K562 (cell line): Measurements from ENCODE around the gene FIGLA. TPM values are rescaled to one million over a fixed set of nuclear protein-coding genes. Genes with fewer than 3 reads are reported as not detected.

ENCODE experiments used
- ATAC-seq: fragments of 200-7000 bp; cut with Tn5 transposase; 3 replicates; pipeline ENCODE4 v1.9.1; 2020; ENCODE audit warnings: moderate library complexity
- BruUV-seq: library from RNA; stranded (reverse); fragments of 400-500 nt; replicated peaks from 2 replicates; lab custom pipeline; 2021; lab: Mats Ljungman, UMichigan
- CTCF ChIA-PET: fragments of 300-600 bp; formaldehyde crosslinking; extraction: SDS; loops from one replicate; lab custom pipeline; 2021; ENCODE audit warnings: low intra/inter-chr PET ratio; lab: Yijun Ruan, JAX
- POLR2A ChIA-PET: fragments of 300-600, 350-650 bp; sonication (Branson Sonifier 250); formaldehyde crosslinking; extraction: SDS; loops from one replicate; lab custom pipeline; 2021; ENCODE audit warnings: antibody characterized with exemption, inconsistent platforms; lab: Yijun Ruan, JAX
- DNase-seq, 4 experiments: peaks; one replicate each; pipeline versions ENCODE4 v3.0.0 to v3.0.0-alpha.2; 2011 to 2018; ENCODE audit warnings: low spot score in 3 of 4, mixed read lengths in 3 of 4; ENCODE audit errors: extremely low read depth in 1 of 4
- FAIRE-seq: peaks from 2 replicates; lab custom pipeline; 2011; peaks lifted over from hg19 to GRCh38; lab: Jason Lieb, UNC
- H2AFZ ChIP-seq: 2 replicates; pipeline ENCODE4 v1.6.0; 2011; ENCODE audit warnings: low read depth, low read length, control low read depth, inconsistent platforms
- H3K27ac ChIP-seq: fragments of 200-600 bp; 3 replicates; pipeline ENCODE4 v1.8.0; 2011; ENCODE audit warnings: low read depth, mild to moderate bottlenecking, control low read depth, inconsistent platforms, low read length, moderate library complexity, mixed read lengths; ENCODE audit errors: extremely low read depth
- H3K27me3 ChIP-seq, 2 experiments: fragments of 300-600 bp in 1 of 2; 2 replicates in 1 of 2; 3 replicates in 1 of 2; pipeline versions ENCODE4 v1.6.0 to v1.8.0; 2011; ENCODE audit warnings: inconsistent platforms in 2 of 2, low read length in 2 of 2, mild to moderate bottlenecking in 1 of 2, mixed read lengths in 1 of 2, moderate library complexity in 1 of 2; ENCODE audit not compliant: control insufficient read depth in 2 of 2, insufficient read depth in 2 of 2
- H3K36me3 ChIP-seq: fragments of 300-600 bp; 3 replicates; pipeline ENCODE4 v1.8.0; 2011; ENCODE audit warnings: mild to moderate bottlenecking, low read length, inconsistent platforms; ENCODE audit not compliant: control insufficient read depth, insufficient read depth
- H3K4me1 ChIP-seq, 2 experiments: fragments of 200-600 bp in 1 of 2; replicated peaks in 1 of 2; 2 replicates in 1 of 2; 3 replicates in 1 of 2; pipeline versions ENCODE4 v1.5.1 to v1.8.0; 2011; ENCODE audit warnings: inconsistent platforms in 2 of 2, low read length in 2 of 2, mild to moderate bottlenecking in 1 of 2, mixed read lengths in 1 of 2, moderate library complexity in 1 of 2; ENCODE audit not compliant: control insufficient read depth in 2 of 2, insufficient read depth in 2 of 2
- H3K4me2 ChIP-seq: 2 replicates; pipeline ENCODE4 v1.6.1; 2011; ENCODE audit warnings: low read length, control low read depth, inconsistent platforms, mixed read lengths; ENCODE audit not compliant: insufficient read depth
- H3K4me3 ChIP-seq: fragments of 200-600 bp; sonication (generic), shearing (Covaris generic); 2 replicates; pipeline ENCODE4 v1.5.1; 2016; ENCODE audit warnings: control low read depth, inconsistent platforms
- H3K79me2 ChIP-seq: fragments of 200-600 bp; 3 replicates; pipeline ENCODE4 v1.8.0; 2011; ENCODE audit warnings: low read length, inconsistent platforms; ENCODE audit not compliant: control insufficient read depth, insufficient read depth
- H3K9ac ChIP-seq, 2 experiments: 2 replicates each; pipeline versions ENCODE4 v1.6.0 to v1.6.1; 2011; ENCODE audit warnings: low read depth in 2 of 2, low read length in 2 of 2, control low read depth in 1 of 2, inconsistent platforms in 1 of 2, mild to moderate bottlenecking in 1 of 2, mixed read lengths in 1 of 2; ENCODE audit not compliant: insufficient read depth in 1 of 2
- H3K9me1 ChIP-seq: one replicate; pipeline ENCODE4 v1.6.0; 2011; ENCODE audit warnings: inconsistent platforms, mild to moderate bottlenecking, low read length, moderate library complexity; ENCODE audit not compliant: control insufficient read depth, insufficient read depth
- H3K9me3 ChIP-seq: replicated peaks from 2 replicates; pipeline ENCODE4 v1.5.1; 2011; ENCODE audit warnings: low read depth, low read length, inconsistent platforms; ENCODE audit not compliant: control insufficient read depth, insufficient read depth
- H4K20me1 ChIP-seq: replicated peaks from 2 replicates; pipeline ENCODE4 v1.6.1; 2011; ENCODE audit warnings: low read length, inconsistent platforms, mixed read lengths; ENCODE audit not compliant: control insufficient read depth, insufficient read depth
- ARID1B ChIP-seq: fragments of 450-650 bp; IDR thresholded peaks from 2 replicates; pipeline ENCODE4 v1.6.1; 2016; ENCODE audit warnings: antibody characterized with exemption, mild to moderate bottlenecking, inconsistent platforms
- CBFA2T2 ChIP-seq: fragments of 450-650 bp; conservative IDR thresholded peaks from 2 replicates; pipeline ENCODE4 v1.6.1; 2017; ENCODE audit warnings: mild to moderate bottlenecking
- CBFA2T3 ChIP-seq: fragments of 450-650 bp; IDR thresholded peaks from 2 replicates; pipeline ENCODE4 v1.6.1; 2017
- HDAC1 ChIP-seq, 2 experiments: fragments of 450-650 bp; IDR thresholded peaks; 2 replicates each; pipeline ENCODE4 v1.6.1; 2016 to 2017; ENCODE audit warnings: inconsistent platforms in 1 of 2, mild to moderate bottlenecking in 1 of 2, moderate library complexity in 1 of 2
- MBD1 ChIP-seq: fragments of 250-450 bp; sonication (Bioruptor Pico); IDR thresholded peaks from 2 replicates; pipeline ENCODE4 v1.8.0; 2022; ENCODE audit warnings: inconsistent platforms
- NR3C1 ChIP-seq: sonication (generic); formaldehyde crosslinking; IDR thresholded peaks from 2 replicates; pipeline ENCODE4 v1.8.1; 2022; ENCODE audit warnings: missing genetic modification reagents
- POLR2AphosphoS5 ChIP-seq: IDR thresholded peaks from 2 replicates; pipeline ENCODE4 v1.6.1; 2011; ENCODE audit warnings: mild to moderate bottlenecking, low read depth, low read length, moderate library complexity; ENCODE audit not compliant: control insufficient read depth, insufficient read depth
- PRMT5 ChIP-seq: sonication (generic); formaldehyde crosslinking; IDR thresholded peaks from 2 replicates; pipeline ENCODE4 v1.5.0; 2020; ENCODE audit warnings: missing genetic modification reagents
- RUNX1 ChIP-seq: sonication (generic); IDR thresholded peaks from 2 replicates; pipeline ENCODE4 v1.6.1; 2016; ENCODE audit warnings: antibody characterized with exemption, low read depth
- TAL1 ChIP-seq: fragments of 450-650 bp; IDR thresholded peaks from 2 replicates; pipeline ENCODE4 v1.6.1; 2016; ENCODE audit warnings: mild to moderate bottlenecking
- TCF3 ChIP-seq: sonication (generic); formaldehyde crosslinking; IDR thresholded peaks from 2 replicates; pipeline ENCODE4 v1.4.0; 2020; ENCODE audit warnings: mild to moderate bottlenecking, missing genetic modification reagents
- TEAD4 ChIP-seq, 2 experiments: sonication (generic) in 1 of 2; formaldehyde crosslinking in 1 of 2; IDR thresholded peaks; 2 replicates each; pipeline versions ENCODE4 v1.6.1 to v1.8.0; 2012 to 2022; ENCODE audit warnings: borderline replicate concordance in 1 of 2, inconsistent platforms in 1 of 2, low read length in 1 of 2, mild to moderate bottlenecking in 1 of 2, missing genetic modification reagents in 1 of 2
- THRA ChIP-seq: fragments of 450-650 bp; IDR thresholded peaks from 2 replicates; pipeline ENCODE4 v1.6.1; 2017; ENCODE audit warnings: mild to moderate bottlenecking, moderate library complexity
- ZC3H11A ChIP-seq: IDR thresholded peaks from 2 replicates; pipeline ENCODE4 v1.6.1; 2012; ENCODE audit warnings: low read depth, low read length, improper control_type of control experiment
- ZNF212 ChIP-seq: fragments of 450-650 bp; formaldehyde crosslinking; IDR thresholded peaks from 2 replicates; pipeline ENCODE4 v1.4.0; 2020; ENCODE audit warnings: mild to moderate bottlenecking
- ZNF23 ChIP-seq: fragments of 250-450 bp; sonication (Bioruptor Pico); IDR thresholded peaks from 2 replicates; pipeline ENCODE4 v1.4.0; 2020; ENCODE audit warnings: mild to moderate bottlenecking
- ZNF57 ChIP-seq: fragments of 450-650 bp; formaldehyde crosslinking; IDR thresholded peaks from 2 replicates; pipeline ENCODE4 v1.4.0; 2020; ENCODE audit warnings: mild to moderate bottlenecking, moderate library complexity
- WGBS: fragments of 100-300 bp; shearing (Covaris generic); methylation state at CpG from one replicate; pipeline ENCODE4 v1.1.6; 2016; ENCODE audit warnings: low coverage, mixed read lengths; ENCODE audit not compliant: insufficient coverage; ENCODE audit errors: missing lambda C conversion rate; 5-methylcytosine and 5-hydroxymethylcytosine counted together
- in situ Hi-C: fragments of 300-500 bp; cut with MboI; formaldehyde crosslinking; loops from 4 replicates; pipeline ENCODE4 v1.15.0; 2018; ENCODE audit warnings: inconsistent platforms, mixed read lengths
- intact Hi-C: fragments of 100-400 bp; cut with micrococcal nuclease; formaldehyde crosslinking; loops from 2 replicates; pipeline ENCODE4 v1.14.2; 2022
- polyA plus RNA-seq, 8 experiments: library from polyadenylated mRNA; depleted of rRNA in 4 of 8; stranded (reverse) in 5 of 8; unstranded in 3 of 8; fragments of >200 nt; fragmentation: Nextera tagmentation in 2 of 8; fragmentation: Illumina TruSeq in 1 of 8; extraction: Ambion mirVana in 2 of 8; extraction: Trizol in 1 of 8; gene quantifications; 2 replicates each; pipeline versions ENCODE4 v1.2.1 to v1.2.3, GENCODE V29; 2011 to 2014; ENCODE audit warnings: inconsistent platforms in 1 of 8, missing spikeins in 1 of 8
- total RNA-seq, 7 experiments: library from RNA; depleted of rRNA in 6 of 7; stranded (reverse); fragments of >200 nt in 6 of 7; fragmentation: Illumina TruSeq in 2 of 7; extraction: Trizol in 2 of 7; gene quantifications; 2 replicates each; pipeline versions ENCODE4 v1.2.1 to v1.2.3, GENCODE V29; 2011 to 2021; ENCODE audit warnings: low replicate concordance in 1 of 7
- TF ChIP-seq, protein P1 (sequence below): sonication (generic); IDR thresholded peaks from 2 replicates; pipeline ENCODE4 v1.6.1; 2016

The FIGLA gene
- total and polyA plus RNA-seq, 9 of the 15 experiments (the other 6 are each of a cell fraction or from before 2014, with no cell fraction given), result not detected

GRCh38 chr2:70772486-70773155 lies 17.8 kb downstream of the FIGLA start:
- H3K79me2 ChIP-seq, result no peaks in the 10 kb centered on the region
- no peak overlapping the region for H3K27ac ChIP-seq
- DNase-seq (peak in 3 of 4 experiments; percentile 26 to 58 (median 56)), ATAC-seq (no peak; the same call in 2 of the 3 replicates), FAIRE-seq (no peak)
- CTCF ChIA-PET, result no interaction called here
- intact Hi-C loops, result no loop called here
- POLR2A ChIA-PET, result interaction anchor here (0.5 kb wide), 1 partner anchor 742 kb away, joined by 3 read pairs; no protein-coding TSS in a partner anchor
- no peak overlapping the region for H2AFZ ChIP-seq
- no peaks in the 10 kb centered on the region for H3K27me3 ChIP-seq
- no peaks in the 10 kb centered on the region for H4K20me1 ChIP-seq
- H3K4me2 ChIP-seq, result no peak overlapping the region
- no peaks in the 10 kb centered on the region for H3K9me3 ChIP-seq
- no peak overlapping the region for H3K4me3 ChIP-seq
- no peaks in the 10 kb centered on the region for H3K36me3 ChIP-seq
- no peaks in the 10 kb centered on the region for H3K9me1 ChIP-seq
- BruUV-seq, result no TSS peak
- peaks cover 5 to 9% of the 10 kb centered on the region in 2 experiments; a peak in 4 of 5 replicates for H3K4me1 ChIP-seq
- no peak overlapping the region for H3K9ac ChIP-seq
- in situ Hi-C loops, result no loop called here
- 11% methylated on average over 2 of the region's 2 CpGs for WGBS
- TF ChIP-seq MBD1 (CRISPR knock-in tag), result no peak
- peak; percentile 72 for TF ChIP-seq CBFA2T3
- TF ChIP-seq PRMT5, result no peak
- peak; percentile 63 for TF ChIP-seq TCF3 (CRISPR knock-in tag)
- no peak for TF ChIP-seq THRA
- no peak for TF ChIP-seq NR3C1 (CRISPR knock-in tag)
- 0 out of 2 replicates have a peak, but pooled peaks have one; percentile 23 for TF ChIP-seq POLR2AphosphoS5
- peak; percentile 43; the same call in 1 of the 2 replicates for TF ChIP-seq CBFA2T2
- no peak for TF ChIP-seq ZNF212
- no peak for TF ChIP-seq RUNX1
- no peak for TF ChIP-seq ZNF57
- peak; percentile 59 for TF ChIP-seq TEAD4 (IDR thresholded peaks at IDR 0.05; ENCODE audit: low read length)
- TF ChIP-seq TEAD4 (CRISPR knock-in tag; IDR thresholded peaks at IDR 0.05; ENCODE audit: borderline replicate concordance), result no peak
- TF ChIP-seq, protein P1, sequence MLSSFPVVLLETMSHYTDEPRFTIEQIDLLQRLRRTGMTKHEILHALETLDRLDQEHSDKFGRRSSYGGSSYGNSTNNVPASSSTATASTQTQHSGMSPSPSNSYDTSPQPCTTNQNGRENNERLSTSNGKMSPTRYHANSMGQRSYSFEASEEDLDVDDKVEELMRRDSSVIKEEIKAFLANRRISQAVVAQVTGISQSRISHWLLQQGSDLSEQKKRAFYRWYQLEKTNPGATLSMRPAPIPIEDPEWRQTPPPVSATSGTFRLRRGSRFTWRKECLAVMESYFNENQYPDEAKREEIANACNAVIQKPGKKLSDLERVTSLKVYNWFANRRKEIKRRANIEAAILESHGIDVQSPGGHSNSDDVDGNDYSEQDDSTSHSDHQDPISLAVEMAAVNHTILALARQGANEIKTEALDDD, result no peak
- peak; percentile 47; the same call in 1 of the 2 replicates for TF ChIP-seq ARID1B
- TF ChIP-seq ZC3H11A, result no peak
- no peak for TF ChIP-seq ZNF23 (CRISPR knock-in tag)
- peak; percentile 22; the same call in 1 of the 2 replicates for TF ChIP-seq TAL1
- 0 out of 4 replicates have a peak, but pooled peaks of 1 of the 2 experiments have one; percentile 21 for TF ChIP-seq HDAC1 (IDR thresholded peaks at IDR 0.05)
